Measurements from ENCODE around the gene CLCN6. TPM values are rescaled to one million over a fixed set of nuclear protein-coding genes. Genes with fewer than 3 reads are reported as not detected.
"Not testable (repeated sequence)": the region's sequence is repeated elsewhere in the genome, so short reads cannot be mapped to it uniquely, and the experiment has no call there.

CLCN6 gene
- total RNA-seq, 1 donor from 2014 or later = 6.8 TPM

DNA sequence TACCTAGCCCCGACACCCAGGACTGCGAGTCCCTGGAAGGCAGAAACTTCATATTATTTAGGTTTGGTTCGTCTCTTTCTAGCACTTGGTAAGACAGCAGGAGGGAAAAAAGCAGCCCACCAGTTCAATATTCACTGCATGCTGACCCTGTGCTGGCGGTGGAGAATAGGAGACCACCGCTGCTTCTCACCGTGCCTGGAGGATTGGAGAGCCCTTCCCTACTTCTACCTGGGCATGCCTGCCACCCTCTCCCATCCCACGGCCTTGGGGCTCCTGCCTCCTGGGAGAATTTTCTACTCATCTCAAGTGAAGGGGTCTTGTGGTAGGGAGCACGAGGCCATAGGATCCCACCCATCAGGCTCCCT, 5.6 kb upstream of the CLCN6 start:
- no peak for DNase-seq (ENCODE audit: low read depth)
- no peak for TF ChIP-seq CTCF (conservative IDR thresholded peaks at IDR 0.05; ENCODE audit: low read depth, low read length)
- H3K4me3 ChIP-seq (ENCODE audit: low read depth, low read length) = no peak overlapping the region

GRCh38 chr1:11800756-11801433, 5.1 kb upstream of the CLCN6 start:
- no peak for TF ChIP-seq CTCF (conservative IDR thresholded peaks at IDR 0.05; ENCODE audit: low read depth, low read length)
- H3K4me3 ChIP-seq (ENCODE audit: low read depth, low read length) = peak overlapping the region; percentile 70
- DNase-seq (ENCODE audit: low read depth) = no peak

DNA sequence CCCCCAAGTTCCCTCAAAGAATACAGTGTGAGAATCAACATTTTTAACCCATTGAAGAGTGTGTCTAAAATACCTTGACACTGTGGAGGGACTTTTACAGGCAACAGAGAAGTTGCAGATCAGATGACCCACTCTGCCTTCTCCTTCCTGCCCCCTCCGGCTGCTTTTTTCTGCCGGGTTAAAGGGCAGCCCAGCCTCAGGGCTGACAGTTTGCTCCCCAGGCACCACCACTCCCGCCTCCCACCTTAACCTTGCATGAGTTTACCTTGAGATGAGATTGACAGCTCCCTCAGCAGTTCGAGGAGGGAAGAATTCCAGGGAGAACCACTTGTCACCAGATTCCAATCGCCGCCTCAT, 3.4 kb upstream of the CLCN6 start:
- no peak for DNase-seq (ENCODE audit: low read depth)
- H3K4me3 ChIP-seq (ENCODE audit: low read depth, low read length) = peak overlapping the region; percentile 70
- TF ChIP-seq CTCF (conservative IDR thresholded peaks at IDR 0.05; ENCODE audit: low read depth, low read length) = no peak

GRCh38 chr1:11802973-11803885, 2.8 kb upstream of the CLCN6 start:
- H3K4me3 ChIP-seq (ENCODE audit: low read depth, low read length) = peak overlapping the region; percentile 70
- TF ChIP-seq CTCF (conservative IDR thresholded peaks at IDR 0.05; ENCODE audit: low read depth, low read length) = no peak
- DNase-seq (ENCODE audit: low read depth) = no peak

GRCh38 chr1:11803924-11804665, 1.9 kb upstream of the CLCN6 start:
- not testable (repeated sequence) for DNase-seq (ENCODE audit: low read depth)
- peak overlapping the region; percentile 84 for H3K4me3 ChIP-seq (ENCODE audit: low read depth, low read length)

DNA sequence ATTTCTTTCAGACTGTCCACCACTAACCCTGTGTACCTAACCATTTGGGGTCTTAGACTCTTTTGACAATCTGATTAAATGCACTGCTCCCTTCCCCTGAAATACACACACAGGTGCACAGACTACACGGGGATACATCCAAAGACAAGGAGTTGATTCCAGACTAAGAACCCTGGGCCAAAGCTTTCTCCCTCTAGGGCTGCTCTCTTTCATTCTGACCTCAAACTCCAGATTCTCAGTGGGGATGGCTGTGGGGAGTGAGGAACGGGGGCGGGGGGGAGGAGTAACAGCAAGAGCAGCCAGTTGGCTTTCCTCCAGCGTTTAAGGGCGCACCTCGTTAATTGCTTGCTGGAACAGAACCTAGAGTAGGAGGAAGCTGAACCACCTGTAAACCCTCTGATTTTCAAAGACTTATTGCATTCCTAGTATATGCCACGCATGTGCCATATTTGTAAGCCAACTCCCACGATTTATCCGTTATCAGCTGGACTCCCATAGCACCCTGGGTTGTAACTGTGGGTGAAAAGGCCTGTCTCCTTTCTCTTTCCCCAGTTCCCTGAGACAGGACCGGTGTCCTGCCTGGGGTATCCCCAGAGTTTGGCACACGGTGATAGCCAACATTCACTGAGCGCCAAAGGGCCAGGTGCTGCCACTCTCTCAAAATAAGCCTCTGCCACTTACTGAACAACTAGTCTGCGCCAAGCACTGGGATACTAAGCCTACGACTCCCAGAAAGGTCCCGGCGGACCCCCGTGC, 1.1 kb upstream of the CLCN6 start:
- peak overlapping the region; percentile 84 for H3K4me3 ChIP-seq (ENCODE audit: low read depth, low read length)
- TF ChIP-seq CTCF (conservative IDR thresholded peaks at IDR 0.05; ENCODE audit: low read depth, low read length) = no peak
- DNase-seq (ENCODE audit: low read depth) = no peak
